Activated CD8-positive, alpha-beta T cell treated with anti-CD3 and anti-CD28 coated beads for 36 hours (primary cell): ENCODE results near the gene TBC1D1. TPM values are rescaled to one million over a fixed set of nuclear protein-coding genes. Genes with fewer than 3 reads are reported as not detected.
"Not testable (repeated sequence)": the region's sequence is repeated elsewhere in the genome, so short reads cannot be mapped to it uniquely, and the experiment has no call there.

Experiments used
- ATAC-seq: fragments of 200-7000 bp; cut with Tn5 transposase; one replicate; pipeline ENCODE4 v1.10.0; 2021; ENCODE audit warnings: mild to moderate bottlenecking, moderate library complexity
- CTCF ChIA-PET: fragments of 350-600 bp; sonication (Branson Sonifier 250); formaldehyde crosslinking; loops from one replicate; lab custom pipeline; 2021; ENCODE audit warnings: antibody characterized with exemption; lab: Charles Lee
- POLR2A ChIA-PET: fragments of 350-600 bp; sonication (Branson Sonifier 250); formaldehyde crosslinking; loops from one replicate; lab custom pipeline; 2021; ENCODE audit warnings: antibody characterized with exemption; lab: Charles Lee
- DNase-seq: peaks from one replicate; pipeline ENCODE4 v3.0.0-alpha.2; 2020
- H3K27ac Mint-ChIP-seq: one replicate; pipeline ENCODE4 v1.8.0; 2021; ENCODE audit warnings: mild to moderate bottlenecking, mixed read lengths
- H3K27me3 Mint-ChIP-seq: one replicate; pipeline ENCODE4 v1.8.0; 2021; ENCODE audit warnings: mixed read lengths
- H3K36me3 Mint-ChIP-seq: one replicate; pipeline ENCODE4 v1.8.0; 2021; ENCODE audit warnings: low read depth, mixed read lengths
- H3K4me1 Mint-ChIP-seq: one replicate; pipeline ENCODE4 v1.8.0; 2021; ENCODE audit warnings: low read depth, mixed read lengths
- H3K4me3 Mint-ChIP-seq: one replicate; pipeline ENCODE4 v1.8.0; 2021; ENCODE audit warnings: mild to moderate bottlenecking, moderate library complexity, mixed read lengths
- H3K9me3 Mint-ChIP-seq: one replicate; pipeline ENCODE4 v1.8.0; 2021; ENCODE audit warnings: mixed read lengths
- intact Hi-C: fragments of 100-400 bp; cut with micrococcal nuclease; formaldehyde crosslinking; loops from one replicate; pipeline ENCODE4 v1.10.0; 2022
- total RNA-seq, 2 experiments: library from RNA; stranded (reverse); gene quantifications; one replicate each; pipeline ENCODE4 v1.2.3, GENCODE V29; 2021
- TF ChIP-seq, protein P1 (sequence below): fragments of 200-600 bp; IDR thresholded peaks from one replicate; pipeline ENCODE4 v1.8.0; 2022; ENCODE audit warnings: antibody characterized with exemption, mild to moderate bottlenecking

The TBC1D1 gene
- total RNA-seq, 2 experiments from 2014 or later, result 79.4 to 91.4 TPM

DNA sequence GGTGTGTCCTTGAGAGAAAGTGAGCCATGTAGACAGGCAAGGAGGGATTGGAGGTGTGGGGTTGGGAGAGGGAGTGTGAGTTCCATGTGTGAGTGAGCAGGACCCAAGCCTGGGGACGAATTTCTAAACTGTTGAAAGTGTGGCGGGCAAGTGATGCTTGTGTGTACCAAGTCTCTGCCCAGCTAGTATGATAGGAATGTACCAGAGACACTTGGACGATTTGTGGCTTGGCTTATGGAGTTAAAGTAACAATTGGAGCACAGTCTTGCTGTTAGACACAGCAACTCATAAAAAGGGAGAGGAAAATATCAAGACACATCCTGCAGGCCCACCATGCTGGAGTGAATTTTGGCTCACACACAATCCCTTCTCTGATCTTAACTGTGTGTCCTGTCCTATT, 77.9 kb downstream of the TBC1D1 start:
- DNase-seq, result no peak
- H3K27me3 Mint-ChIP-seq, result no peaks in the 10 kb centered on the region
- intact Hi-C loops, result no loop called here
- TF ChIP-seq, protein P1, sequence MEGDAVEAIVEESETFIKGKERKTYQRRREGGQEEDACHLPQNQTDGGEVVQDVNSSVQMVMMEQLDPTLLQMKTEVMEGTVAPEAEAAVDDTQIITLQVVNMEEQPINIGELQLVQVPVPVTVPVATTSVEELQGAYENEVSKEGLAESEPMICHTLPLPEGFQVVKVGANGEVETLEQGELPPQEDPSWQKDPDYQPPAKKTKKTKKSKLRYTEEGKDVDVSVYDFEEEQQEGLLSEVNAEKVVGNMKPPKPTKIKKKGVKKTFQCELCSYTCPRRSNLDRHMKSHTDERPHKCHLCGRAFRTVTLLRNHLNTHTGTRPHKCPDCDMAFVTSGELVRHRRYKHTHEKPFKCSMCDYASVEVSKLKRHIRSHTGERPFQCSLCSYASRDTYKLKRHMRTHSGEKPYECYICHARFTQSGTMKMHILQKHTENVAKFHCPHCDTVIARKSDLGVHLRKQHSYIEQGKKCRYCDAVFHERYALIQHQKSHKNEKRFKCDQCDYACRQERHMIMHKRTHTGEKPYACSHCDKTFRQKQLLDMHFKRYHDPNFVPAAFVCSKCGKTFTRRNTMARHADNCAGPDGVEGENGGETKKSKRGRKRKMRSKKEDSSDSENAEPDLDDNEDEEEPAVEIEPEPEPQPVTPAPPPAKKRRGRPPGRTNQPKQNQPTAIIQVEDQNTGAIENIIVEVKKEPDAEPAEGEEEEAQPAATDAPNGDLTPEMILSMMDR, result no peak
- H3K36me3 Mint-ChIP-seq, result no peaks in the 10 kb centered on the region
- no peak for ATAC-seq
- CTCF ChIA-PET, result no interaction called here
- peaks cover 34% of the 10 kb centered on the region for H3K4me1 Mint-ChIP-seq
- H3K4me3 Mint-ChIP-seq, result no peak overlapping the region
- no peak overlapping the region for H3K27ac Mint-ChIP-seq
- POLR2A ChIA-PET, result interaction anchor here (1.0 kb wide), 1 partner anchor 76 kb away, joined by 4 read pairs; no protein-coding TSS in a partner anchor
- peaks cover 2% of the 10 kb centered on the region for H3K9me3 Mint-ChIP-seq

DNA sequence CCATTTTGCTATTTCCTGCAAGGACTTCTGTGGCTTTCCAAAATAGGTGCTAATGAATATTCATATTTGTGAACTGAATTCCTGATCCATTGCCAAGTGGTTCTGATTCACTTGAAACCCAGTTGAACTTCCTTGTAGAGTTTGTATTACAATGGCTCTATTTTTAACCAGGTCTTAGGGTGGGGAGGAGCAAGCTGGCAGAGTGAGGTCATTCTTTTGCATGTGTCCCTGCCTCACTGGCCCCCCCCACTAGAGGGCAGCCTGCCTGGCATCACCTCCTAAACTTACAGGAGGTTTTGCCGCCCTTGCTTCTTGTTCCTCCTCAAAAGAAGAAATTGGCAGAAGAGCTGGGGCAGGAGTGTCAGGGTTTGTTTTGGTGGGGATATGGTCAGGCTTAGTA, 79.8 kb downstream of the TBC1D1 start:
- TF ChIP-seq, protein P1, result peak; percentile 49
- Mint-ChIP-seq H3K4me3 (no peak overlapping the region), H3K4me1 (peaks cover 20% of the 10 kb centered on the region), H3K27me3 (no peaks in the 10 kb centered on the region), H3K9me3 (peaks cover 2% of the 10 kb centered on the region), H3K27ac (no peak overlapping the region), H3K36me3 (no peaks in the 10 kb centered on the region)
- ChIA-PET POLR2A (no interaction called here), CTCF (interaction anchor here (0.7 to 3.2 kb wide), 16 partner anchors 8 to 174 kb away, joined by 3 to 15 read pairs (median 3); no protein-coding TSS in a partner anchor)
- ATAC-seq (peak; percentile 90), DNase-seq (peak; percentile 80)
- intact Hi-C loops, result loop anchor here (2.0 to 10.0 kb wide), 2 partner anchors 78 to 146 kb away; partner anchors contain the start of gene PGM2

DNA sequence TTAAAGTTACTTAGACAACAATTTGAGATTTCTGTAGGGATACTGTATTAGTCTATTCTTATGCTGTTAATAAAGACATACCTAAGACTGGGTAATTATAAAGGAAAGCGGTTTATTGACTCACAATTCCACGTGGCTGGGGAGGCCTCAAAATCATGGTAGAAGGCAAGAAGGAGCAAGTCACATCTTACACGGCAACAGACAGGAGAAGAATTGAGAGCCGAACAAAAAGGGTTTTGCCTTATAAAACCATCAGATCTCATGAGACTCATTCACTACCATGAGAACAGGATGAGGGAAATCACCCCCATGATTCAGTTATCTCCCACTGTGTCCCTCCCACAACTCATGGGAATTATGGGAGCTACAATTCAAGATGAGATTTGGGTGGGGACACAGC, 80.3 kb downstream of the TBC1D1 start:
- Mint-ChIP-seq H3K4me1 (peaks cover 18% of the 10 kb centered on the region), H3K36me3 (no peaks in the 10 kb centered on the region), H3K27ac (no peak overlapping the region), H3K9me3 (peaks cover 2% of the 10 kb centered on the region), H3K27me3 (no peaks in the 10 kb centered on the region), H3K4me3 (no peak overlapping the region)
- ATAC-seq (no peak), DNase-seq (no peak)
- TF ChIP-seq, protein P1, result no peak
- POLR2A ChIA-PET, result no interaction called here
- intact Hi-C loops, result loop anchor here (2.0 to 10.0 kb wide), 2 partner anchors 78 to 146 kb away; partner anchors contain the start of gene PGM2
- CTCF ChIA-PET, result interaction anchor here (0.8 to 3.2 kb wide), 12 partner anchors 8 to 135 kb away, joined by 3 to 15 read pairs (median 3); no protein-coding TSS in a partner anchor

DNA sequence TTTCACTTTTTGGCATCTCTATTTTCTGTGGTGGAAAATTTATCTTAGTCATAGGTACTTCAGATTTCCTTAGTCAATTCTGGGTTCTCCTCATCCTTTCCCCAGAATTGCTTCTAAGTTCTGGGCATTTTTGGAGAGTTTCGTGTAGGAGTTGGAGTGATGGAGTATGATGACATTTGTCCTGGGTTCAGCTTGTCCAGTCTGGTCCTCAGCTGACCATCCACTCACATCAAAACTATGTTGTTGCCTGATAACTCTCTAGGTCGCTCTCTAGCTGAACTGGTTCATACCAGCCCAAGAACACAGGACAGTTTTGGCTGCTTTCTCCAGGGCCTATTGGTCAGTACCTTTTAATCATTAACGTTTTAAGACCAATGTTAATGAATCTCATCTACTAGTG, 82.6 kb downstream of the TBC1D1 start:
- peaks cover 17% of the 10 kb centered on the region for H3K4me1 Mint-ChIP-seq
- ChIA-PET CTCF (interaction anchor here (3.2 kb wide), 1 partner anchor 11 kb away, joined by 15 read pairs; no protein-coding TSS in a partner anchor), POLR2A (no interaction called here)
- H3K36me3 Mint-ChIP-seq, result no peaks in the 10 kb centered on the region
- no peaks in the 10 kb centered on the region for H3K27me3 Mint-ChIP-seq
- DNase-seq (no peak), ATAC-seq (no peak)
- intact Hi-C loops, result loop anchor here (10.0 kb wide), 1 partner anchor 149 kb away; the partner anchor contains the start of gene PGM2
- H3K27ac Mint-ChIP-seq, result no peak overlapping the region
- H3K9me3 Mint-ChIP-seq, result peaks cover 2% of the 10 kb centered on the region
- no peak overlapping the region for H3K4me3 Mint-ChIP-seq
- TF ChIP-seq, protein P1, result no peak

DNA sequence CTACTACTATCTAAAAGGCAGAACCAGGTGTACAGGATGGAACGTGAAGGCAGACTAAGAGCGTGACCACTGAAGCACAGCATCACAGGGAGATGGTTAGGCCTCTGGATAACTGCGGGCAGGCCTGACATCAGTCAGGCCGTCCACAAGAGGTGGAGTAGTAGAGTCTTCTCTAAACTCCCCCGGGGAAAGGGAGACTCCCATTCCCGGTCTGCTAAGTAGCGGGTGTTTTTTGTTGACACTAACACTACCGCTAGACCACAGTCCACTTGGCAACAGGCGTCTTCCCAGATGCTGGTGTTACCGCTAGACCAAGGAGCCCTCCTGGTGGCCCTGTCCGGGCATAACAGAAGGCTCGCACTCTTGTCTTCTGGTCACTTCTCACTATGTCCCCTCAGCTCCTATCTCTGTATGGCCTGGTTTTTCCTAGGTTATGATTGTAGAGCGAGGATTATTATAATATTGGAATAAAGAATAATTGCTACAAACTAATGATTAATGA, 84.5 kb downstream of the TBC1D1 start:
- intact Hi-C loops, result loop anchor here (10.0 kb wide), 1 partner anchor 151 kb away; the partner anchor contains the start of gene PGM2
- ATAC-seq, POLR2A ChIA-PET: not testable (repeated sequence)

More for the DNA sequence above, 84.5 kb downstream of the TBC1D1 start:
- H3K27me3 Mint-ChIP-seq, H3K4me3 Mint-ChIP-seq, H3K36me3 Mint-ChIP-seq, DNase-seq, H3K27ac Mint-ChIP-seq, H3K9me3 Mint-ChIP-seq: not testable (repeated sequence)
- peaks cover 25% of the 10 kb centered on the region for H3K4me1 Mint-ChIP-seq
- CTCF ChIA-PET, result interaction anchor here (1.1 to 3.7 kb wide), 5 partner anchors 9 to 172 kb away, joined by 3 to 19 read pairs (median 6); partner anchors contain the start of gene TBC1D1
